Retinal pigment epithelial cell (primary cell): ENCODE measurements around the gene SAMD9.

ENCODE experiments used
- DNase-seq: peaks from one replicate; pipeline ENCODE4 v3.0.0-alpha.2; 2010; ENCODE audit warnings: low read depth
- H3K4me3 ChIP-seq: 2 replicates; pipeline ENCODE4 v1.5.1; 2011; ENCODE audit warnings: mild to moderate bottlenecking, low read length, control low read depth, moderate library complexity
- TF ChIP-seq, protein P1 (sequence below): conservative IDR thresholded peaks from 2 replicates; pipeline ENCODE4 v1.5.1; 2011; ENCODE audit warnings: low read depth, low read length, control low read depth, inconsistent platforms

SAMD9 gene

DNA sequence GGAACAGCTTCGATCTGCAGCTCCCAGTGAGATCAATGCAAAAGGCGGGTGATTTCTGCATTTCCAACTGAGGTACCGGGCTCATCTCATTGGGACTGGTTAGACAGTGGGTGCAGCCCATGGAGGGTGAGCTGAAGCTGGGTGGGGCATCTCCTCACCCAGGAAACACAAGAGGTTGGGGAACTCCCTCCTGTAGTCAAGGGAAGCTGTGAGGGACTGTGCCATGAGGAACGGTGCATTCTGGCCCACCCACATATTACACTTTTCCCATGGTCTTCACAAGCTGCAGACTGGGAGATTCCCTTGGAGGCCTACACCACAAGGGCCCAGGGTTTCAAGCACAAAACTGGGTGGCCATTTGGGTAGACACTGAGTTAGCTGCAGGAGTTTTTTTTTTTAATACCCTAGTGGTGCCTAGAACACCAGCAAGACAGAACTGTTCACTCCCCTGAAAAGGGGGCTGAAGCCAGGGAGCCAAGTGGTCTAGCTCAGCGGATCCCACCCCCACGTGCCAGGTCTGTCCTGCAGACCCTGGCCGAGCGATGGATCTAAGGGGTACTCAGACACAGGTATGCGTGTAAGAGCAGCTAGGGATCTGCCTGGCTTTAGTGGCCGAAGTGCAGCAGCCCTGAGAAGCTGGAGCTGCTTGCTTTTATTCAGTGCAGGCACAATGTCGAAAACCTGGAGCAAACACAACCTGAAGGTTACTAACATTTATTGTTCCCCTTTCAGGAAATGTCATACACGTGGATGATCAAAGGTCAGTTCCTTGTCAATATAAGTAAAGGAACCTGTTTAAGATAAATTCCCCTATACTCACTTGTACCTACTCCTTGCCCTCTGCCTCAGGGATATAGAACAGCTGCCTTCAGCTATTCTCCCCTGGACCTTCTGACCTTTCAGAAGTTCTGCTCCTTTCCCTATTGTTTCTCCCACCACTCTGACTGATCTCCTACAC lies 3.1 kb upstream of the SAMD9 start:
- TF ChIP-seq, protein P1, sequence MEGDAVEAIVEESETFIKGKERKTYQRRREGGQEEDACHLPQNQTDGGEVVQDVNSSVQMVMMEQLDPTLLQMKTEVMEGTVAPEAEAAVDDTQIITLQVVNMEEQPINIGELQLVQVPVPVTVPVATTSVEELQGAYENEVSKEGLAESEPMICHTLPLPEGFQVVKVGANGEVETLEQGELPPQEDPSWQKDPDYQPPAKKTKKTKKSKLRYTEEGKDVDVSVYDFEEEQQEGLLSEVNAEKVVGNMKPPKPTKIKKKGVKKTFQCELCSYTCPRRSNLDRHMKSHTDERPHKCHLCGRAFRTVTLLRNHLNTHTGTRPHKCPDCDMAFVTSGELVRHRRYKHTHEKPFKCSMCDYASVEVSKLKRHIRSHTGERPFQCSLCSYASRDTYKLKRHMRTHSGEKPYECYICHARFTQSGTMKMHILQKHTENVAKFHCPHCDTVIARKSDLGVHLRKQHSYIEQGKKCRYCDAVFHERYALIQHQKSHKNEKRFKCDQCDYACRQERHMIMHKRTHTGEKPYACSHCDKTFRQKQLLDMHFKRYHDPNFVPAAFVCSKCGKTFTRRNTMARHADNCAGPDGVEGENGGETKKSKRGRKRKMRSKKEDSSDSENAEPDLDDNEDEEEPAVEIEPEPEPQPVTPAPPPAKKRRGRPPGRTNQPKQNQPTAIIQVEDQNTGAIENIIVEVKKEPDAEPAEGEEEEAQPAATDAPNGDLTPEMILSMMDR, result no peak
- H3K4me3 ChIP-seq, result no peak overlapping the region
- no peak for DNase-seq

GRCh38 chr7:93119191-93119905 lies 1.6 kb upstream of the SAMD9 start:
- TF ChIP-seq, protein P1, result no peak
- no peak for DNase-seq
- H3K4me3 ChIP-seq, result no peak overlapping the region

- H3K4me3 ChIP-seq, result no peak overlapping the region
- no peak for DNase-seq
- TF ChIP-seq, protein P1, result no peak
Measured at GRCh38 chr7:93117327-93117726, 452 bp downstream of the SAMD9 start.

GRCh38 chr7:93115796-93116195 lies 2.0 kb downstream of the SAMD9 start:
- no peak overlapping the region for H3K4me3 ChIP-seq
- TF ChIP-seq, protein P1, result no peak
- no peak for DNase-seq

DNA sequence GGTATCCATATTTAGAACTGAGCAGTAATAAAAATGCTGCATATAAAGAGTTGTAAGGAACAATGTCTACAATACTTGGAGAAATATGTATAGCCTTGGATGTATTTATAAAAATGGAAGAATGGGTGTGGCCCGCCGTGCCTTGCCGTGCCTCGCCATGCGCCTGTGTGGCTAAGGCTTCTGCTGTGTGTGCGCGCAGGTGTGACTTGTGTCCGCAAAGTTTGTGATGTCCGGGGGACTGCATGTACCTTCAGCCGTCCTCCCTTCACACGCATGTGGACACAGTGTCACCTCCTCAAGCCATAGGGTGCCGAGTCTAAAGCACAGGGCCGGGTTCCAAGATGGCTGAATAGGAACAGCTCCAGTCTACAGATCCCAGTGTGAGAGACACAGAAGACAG lies 9.8 kb downstream of the SAMD9 start:
- TF ChIP-seq, protein P1, result no peak
- H3K4me3 ChIP-seq, result no peak overlapping the region
- DNase-seq, result no peak

DNA sequence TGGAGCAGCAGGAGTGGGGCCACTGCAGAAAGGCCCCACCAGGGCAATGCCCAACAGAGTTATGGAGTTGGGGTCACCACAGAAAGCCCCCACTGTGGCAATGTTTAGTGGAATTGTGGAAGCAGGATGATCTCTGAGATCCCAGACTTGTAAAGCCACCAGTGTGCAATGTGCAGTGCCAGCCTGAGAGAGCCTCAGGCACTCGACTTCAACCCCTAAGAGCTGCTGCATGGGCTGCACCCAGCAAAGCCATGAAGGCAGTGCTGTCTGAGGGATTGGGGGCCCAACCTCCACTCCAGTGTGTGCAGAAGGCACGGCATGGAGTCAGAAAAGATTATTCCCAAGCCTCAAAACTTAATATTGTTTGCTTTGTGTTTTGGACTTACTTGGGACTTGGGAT lies 20.4 kb downstream of the SAMD9 start:
- H3K4me3 ChIP-seq, result no peak overlapping the region
- TF ChIP-seq, protein P1, result no peak
- DNase-seq, result no peak
